Measurements from ENCODE around the gene KLHL40.

DNA sequence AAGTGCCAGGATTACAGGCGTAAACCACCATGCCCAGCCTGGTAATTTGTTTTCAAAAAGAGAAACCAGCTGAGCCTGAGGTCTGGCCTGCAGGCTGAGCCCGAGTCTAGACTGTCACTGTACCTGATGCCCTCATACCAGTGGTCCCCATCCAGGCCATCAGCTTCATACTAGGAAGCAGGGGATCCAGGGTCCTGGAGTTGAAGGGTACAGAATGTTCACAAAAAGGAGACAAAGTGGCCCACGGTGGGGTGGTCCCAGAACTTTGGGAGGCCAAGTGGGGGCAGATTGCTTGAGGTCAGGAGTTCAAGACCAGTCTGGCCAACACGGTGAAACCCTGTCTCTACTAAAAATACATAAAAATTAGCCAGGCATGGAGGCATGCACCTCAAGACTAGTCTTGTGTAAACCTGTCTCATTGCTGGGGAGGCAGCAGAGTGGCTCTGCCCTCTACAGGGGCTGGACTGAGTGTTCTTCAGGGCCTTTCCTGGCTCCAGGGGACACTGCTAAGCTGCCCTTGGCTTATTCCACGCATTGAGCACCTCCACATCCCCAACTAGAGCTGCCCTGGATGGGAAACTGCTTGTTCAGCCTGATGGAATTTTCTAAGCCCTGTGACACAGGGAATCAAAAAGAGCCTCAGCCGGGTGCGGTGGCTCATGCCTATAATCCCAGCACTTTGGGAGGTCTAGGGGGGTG, 25.1 kb downstream of the KLHL40 start:
- no peak for TF ChIP-seq POLR2A (IDR thresholded peaks at IDR 0.05)
- TF ChIP-seq, protein P1, sequence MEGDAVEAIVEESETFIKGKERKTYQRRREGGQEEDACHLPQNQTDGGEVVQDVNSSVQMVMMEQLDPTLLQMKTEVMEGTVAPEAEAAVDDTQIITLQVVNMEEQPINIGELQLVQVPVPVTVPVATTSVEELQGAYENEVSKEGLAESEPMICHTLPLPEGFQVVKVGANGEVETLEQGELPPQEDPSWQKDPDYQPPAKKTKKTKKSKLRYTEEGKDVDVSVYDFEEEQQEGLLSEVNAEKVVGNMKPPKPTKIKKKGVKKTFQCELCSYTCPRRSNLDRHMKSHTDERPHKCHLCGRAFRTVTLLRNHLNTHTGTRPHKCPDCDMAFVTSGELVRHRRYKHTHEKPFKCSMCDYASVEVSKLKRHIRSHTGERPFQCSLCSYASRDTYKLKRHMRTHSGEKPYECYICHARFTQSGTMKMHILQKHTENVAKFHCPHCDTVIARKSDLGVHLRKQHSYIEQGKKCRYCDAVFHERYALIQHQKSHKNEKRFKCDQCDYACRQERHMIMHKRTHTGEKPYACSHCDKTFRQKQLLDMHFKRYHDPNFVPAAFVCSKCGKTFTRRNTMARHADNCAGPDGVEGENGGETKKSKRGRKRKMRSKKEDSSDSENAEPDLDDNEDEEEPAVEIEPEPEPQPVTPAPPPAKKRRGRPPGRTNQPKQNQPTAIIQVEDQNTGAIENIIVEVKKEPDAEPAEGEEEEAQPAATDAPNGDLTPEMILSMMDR (IDR thresholded peaks at IDR 0.05): no peak

All from heart left ventricle (tissue), 13 donors.